ENCODE data around the gene SLC22A23. TPM values are rescaled to one million over a fixed set of nuclear protein-coding genes. Genes with fewer than 3 reads are reported as not detected.
A peak's percentile ranks its signal among the peaks of the same experiment; 100 is the strongest.

Gene SLC22A23
- total and polyA plus RNA-seq, 4 donors: 26.9 to 56.8 (median 41.7) TPM

DNA sequence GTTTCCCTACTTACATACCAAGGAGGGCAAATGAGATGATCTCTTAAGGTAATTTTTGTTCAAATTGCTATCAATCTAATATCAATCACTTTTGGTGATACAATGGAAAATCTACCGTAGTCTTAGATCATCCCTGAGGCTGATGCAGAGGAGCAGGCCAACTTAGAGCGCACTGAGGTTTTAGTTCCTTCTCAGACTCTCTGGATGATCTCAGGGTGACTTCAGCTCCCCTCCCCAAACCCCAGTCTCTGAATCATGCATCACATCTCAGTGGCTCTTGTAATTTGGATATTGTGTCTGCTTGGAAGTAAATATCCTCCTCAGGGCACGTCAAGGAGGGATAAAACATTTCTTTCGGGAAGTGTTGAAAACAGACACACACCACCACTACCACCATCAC lies 235.3 kb downstream of the SLC22A23 start:
- peaks cover 14% of the 10 kb centered on the region for H3K36me3 ChIP-seq (ENCODE audit: control insufficient read depth, insufficient read depth, low read length)
- peaks cover 5% of the 10 kb centered on the region for H3K4me1 ChIP-seq (ENCODE audit: control insufficient read depth, insufficient read depth, low read length)
- no peaks in the 10 kb centered on the region for H3K27me3 ChIP-seq (ENCODE audit: control insufficient read depth, insufficient read depth, low read length)
- no peak overlapping the region for H3K27ac ChIP-seq (ENCODE audit: low read depth, low read length)
- H3K4me3 ChIP-seq (ENCODE audit: low read depth, low read length): no peak overlapping the region
- no peak for DNase-seq (ENCODE audit: low read depth in 4 of 6, low spot score in 6 of 6)
- 100% methylated on average over 2 of the region's 4 CpGs for WGBS (ENCODE audit: insufficient coverage)
- no peaks in the 10 kb centered on the region for H3K9me3 ChIP-seq (ENCODE audit: control insufficient read depth, insufficient read depth, low read length)

GRCh38 chr6:3220366-3220765 lies 236.5 kb downstream of the SLC22A23 start:
- WGBS (ENCODE audit: insufficient coverage): no CpG with 5 or more reads among the region's 2 CpGs
- H3K27ac ChIP-seq (ENCODE audit: low read depth, low read length): no peak overlapping the region
- DNase-seq (ENCODE audit: low read depth in 4 of 6, low spot score in 6 of 6): peak in 1 of 6 donors; percentile 35

More at GRCh38 chr6:3220366-3220765, 236.5 kb downstream of the SLC22A23 start:
- Histone ChIP-seq H3K4me1 (ENCODE audit: control insufficient read depth, insufficient read depth, low read length) (no peaks in the 10 kb centered on the region), H3K36me3 (ENCODE audit: control insufficient read depth, insufficient read depth, low read length) (peaks cover 5% of the 10 kb centered on the region), H3K4me3 (ENCODE audit: low read depth, low read length) (no peak overlapping the region), H3K27me3 (ENCODE audit: control insufficient read depth, insufficient read depth, low read length) (no peaks in the 10 kb centered on the region), H3K9me3 (ENCODE audit: control insufficient read depth, insufficient read depth, low read length) (no peaks in the 10 kb centered on the region)

Other genes starting within 250 kb of the SLC22A23 start
- 100 to 1,000 TPM; 554 to 702 TPM for gene TUBB2B, start 229.4 kb downstream of the SLC22A23 start, total RNA-seq
- gene TUBB2B, start 229.4 kb downstream of the SLC22A23 start, polyA plus RNA-seq (ENCODE audit: insufficient read length in 2 of 2): 1,000 to 10,000 TPM; 1,520 to 1,720 TPM
- 10 to 100 TPM; 13.9 to 23.7 TPM for gene PSMG4, start 198.1 kb downstream of the SLC22A23 start, total RNA-seq
- 10 to 100 TPM; 30.2 to 40.6 TPM for gene PSMG4, start 198.1 kb downstream of the SLC22A23 start, polyA plus RNA-seq (ENCODE audit: insufficient read length in 2 of 2)

Data from spinal cord (tissue), 10 donors.